HG02571 (cell line): ENCODE results near the gene LIPH.
"Not testable (repeated sequence)": the region's sequence is repeated elsewhere in the genome, so short reads cannot be mapped to it uniquely, and the experiment has no call there.

Source experiments
- ATAC-seq: cut with Tn5 transposase; IDR thresholded peaks from one replicate; pipeline ENCODE4 v1.9.1; 2021; ENCODE audit warnings: mild to moderate bottlenecking, moderate library complexity; ENCODE audit not compliant: unreplicated experiment

The LIPH gene

DNA sequence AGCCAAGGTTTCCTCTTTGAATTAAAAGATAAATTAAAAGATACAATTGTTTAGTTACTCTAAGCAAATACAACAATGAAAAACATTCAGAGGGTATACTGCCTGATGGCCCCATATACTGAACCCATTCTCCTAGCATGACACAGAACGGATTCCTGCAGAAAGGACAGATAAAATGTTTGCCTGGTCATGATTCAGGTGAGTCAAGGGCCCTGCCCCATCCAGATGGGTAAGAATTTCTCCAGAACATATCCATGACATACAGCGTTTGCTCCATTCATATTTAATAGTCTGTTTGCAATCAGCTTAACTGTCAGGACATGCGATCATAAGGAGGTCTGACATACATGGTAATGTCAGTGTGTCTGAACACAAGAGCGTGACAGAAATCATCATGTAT is 62.1 kb downstream of the LIPH start:
- no peak for ATAC-seq

DNA sequence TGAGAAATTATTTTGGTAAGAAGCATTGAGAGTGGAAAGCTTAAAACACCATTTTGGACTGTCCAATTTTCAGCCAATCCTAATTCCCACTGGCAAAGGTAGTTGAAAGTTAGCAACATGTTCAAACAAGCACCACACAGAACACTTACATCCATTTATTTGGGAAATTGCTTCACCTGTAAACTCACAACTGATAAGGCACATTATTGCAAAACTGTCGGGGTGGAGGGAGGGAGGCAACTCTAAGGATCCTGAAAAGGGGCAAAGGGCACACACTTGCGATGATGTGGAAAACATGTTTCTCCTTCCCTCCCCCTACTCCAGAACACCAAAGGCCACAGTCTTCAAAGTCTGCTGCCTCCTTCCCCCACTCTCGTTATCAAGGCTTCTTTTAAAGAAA is 62.9 kb downstream of the LIPH start:
- ATAC-seq, result no peak

DNA sequence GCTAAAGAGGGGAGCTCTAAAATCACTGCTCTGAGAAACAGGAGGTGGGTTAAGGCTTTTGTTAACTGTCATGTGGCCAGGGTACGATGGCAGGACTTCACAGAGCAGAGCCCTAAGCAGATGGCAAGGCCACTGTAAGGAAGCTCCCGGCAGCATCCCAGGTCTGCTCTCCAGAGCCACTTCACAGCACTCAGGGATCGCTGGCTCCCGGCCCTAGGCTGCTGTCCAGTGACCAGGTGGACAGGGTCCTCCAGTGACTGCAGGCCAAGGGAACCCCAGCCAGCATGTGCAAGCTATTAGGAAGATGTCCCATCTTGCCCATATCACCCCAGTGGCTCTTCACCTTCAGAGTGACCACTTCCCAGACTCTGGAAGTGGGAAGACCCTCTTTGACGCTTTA is 63.9 kb downstream of the LIPH start:
- no peak for ATAC-seq

DNA sequence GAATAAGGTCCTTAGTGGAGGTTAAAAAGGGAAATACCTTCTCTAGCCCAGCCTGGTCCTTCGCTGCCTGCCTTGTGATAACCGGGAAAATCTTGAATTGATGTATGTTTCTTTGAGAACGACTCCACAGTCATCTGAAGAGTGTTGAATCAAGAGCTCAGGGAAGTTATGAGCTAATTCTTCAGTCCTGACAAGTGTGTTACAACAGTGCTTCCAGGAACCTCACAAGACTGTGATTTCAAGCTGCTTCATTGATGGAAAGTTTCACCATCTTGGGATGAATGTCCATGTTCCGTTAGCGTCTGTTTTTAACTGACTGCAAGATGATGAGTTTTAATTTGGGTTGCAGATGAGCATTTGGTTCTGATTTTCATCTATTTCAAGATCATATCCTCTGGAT is 66.0 kb downstream of the LIPH start:
- ATAC-seq, result no peak

DNA sequence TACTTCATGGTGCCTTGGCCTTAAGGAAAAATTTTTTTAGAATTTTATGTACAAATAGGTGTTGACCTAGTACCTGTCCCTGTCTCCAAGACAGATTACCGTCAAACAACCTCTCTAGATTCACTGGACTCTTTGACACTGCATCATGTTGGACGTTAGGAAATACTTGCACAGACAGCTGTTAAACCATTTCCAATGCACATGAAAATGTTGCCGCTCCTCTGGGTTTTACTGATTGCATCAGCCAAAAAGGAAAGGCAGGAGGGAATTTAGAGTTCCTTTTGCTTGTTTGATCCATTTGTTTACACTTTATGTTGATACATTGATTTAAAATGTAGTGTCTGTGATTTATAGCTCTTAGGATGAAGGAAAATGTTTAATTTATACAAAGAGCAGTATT is 68.1 kb downstream of the LIPH start:
- no peak for ATAC-seq

DNA sequence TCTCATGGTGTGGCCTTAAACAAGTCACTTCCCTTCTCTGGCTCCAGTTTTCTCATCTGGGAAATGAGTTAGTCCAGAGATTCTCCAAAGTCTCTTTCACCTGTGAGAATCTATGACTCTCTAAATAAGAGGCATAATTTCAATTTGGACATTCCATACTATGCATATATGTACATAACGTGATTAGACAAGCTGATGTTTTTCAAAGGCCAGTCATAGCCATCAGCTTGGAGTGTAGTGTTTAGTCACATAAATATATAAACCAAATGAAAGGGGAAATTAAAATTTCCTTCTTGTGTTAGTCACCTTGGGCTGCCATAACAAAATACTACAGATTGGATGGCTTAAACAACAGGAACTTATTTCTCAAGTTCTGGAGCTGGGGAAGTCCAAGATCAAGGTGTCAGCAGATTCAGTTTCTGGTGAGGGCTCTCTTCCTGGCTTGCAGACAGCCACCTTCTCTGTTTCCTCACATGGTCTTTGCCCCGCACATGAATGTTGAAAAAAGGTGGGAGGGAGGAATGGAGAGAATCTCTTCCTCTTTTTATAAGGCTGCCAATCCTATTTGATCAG is 72.9 kb downstream of the LIPH start:
- no peak for ATAC-seq

DNA sequence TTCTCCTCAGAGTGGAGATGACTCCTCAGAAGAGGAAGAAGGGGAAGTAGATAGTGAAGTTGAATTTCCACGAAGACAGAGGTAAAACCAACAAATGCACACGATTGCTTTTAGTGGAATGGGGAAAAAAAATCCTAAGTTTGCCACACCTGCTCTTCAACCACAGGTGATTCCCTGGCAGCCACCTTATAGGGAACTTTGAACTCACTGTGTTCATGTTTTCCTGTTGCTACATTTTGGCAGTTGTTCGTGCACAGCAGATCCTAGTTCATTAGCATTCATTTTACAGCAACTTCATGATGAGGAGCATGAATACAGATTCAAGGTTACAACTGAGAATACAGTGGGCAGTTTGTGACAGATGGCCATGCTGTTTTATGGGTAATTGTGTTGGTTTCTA is 75.1 kb downstream of the LIPH start:
- no peak for ATAC-seq

DNA sequence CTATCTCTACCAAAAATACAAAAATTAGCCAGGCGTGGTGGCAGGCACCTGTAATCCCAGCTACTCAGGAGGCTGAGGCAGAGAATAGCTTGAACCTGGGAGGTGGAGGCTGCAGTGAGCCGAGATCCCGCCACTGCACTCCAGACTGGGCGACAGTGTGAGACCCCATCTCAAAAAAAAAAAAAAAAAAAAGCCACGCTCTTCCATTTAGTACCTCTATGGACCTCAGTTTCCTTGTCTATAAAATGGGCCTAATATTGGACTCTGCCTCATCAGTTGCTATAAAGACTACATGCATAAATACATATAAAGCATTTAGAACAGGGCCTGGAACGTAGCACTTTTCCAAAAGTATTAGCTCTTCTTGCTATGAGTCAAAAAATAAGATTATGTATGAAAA is 77.5 kb downstream of the LIPH start:
- ATAC-seq, result not testable (repeated sequence)

DNA sequence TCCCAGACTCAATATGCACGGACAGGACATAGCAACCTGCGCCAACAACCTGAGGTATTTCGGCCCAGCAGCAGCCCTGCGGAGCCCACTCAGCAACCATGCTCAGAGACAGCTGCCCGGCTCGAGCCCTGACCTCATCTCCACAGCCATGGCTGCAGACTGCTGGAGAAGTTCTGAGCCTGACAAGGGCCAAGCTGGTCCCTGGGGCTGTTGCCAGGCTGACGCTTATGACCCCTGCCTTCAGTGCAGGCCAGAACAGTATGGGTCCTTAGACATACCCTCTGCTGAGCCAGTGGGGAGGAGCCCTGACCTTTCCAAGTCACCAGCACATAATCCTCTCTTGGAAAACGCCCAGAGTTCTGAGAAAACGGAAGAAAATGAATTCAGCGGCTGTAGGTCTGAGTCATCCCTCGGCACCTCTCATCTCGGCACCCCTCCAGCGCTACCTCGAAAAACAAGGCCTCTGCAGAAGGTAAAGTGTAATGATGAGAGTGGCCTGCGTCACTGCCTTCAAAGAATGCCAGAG is 79.0 kb downstream of the LIPH start:
- no peak for ATAC-seq

DNA sequence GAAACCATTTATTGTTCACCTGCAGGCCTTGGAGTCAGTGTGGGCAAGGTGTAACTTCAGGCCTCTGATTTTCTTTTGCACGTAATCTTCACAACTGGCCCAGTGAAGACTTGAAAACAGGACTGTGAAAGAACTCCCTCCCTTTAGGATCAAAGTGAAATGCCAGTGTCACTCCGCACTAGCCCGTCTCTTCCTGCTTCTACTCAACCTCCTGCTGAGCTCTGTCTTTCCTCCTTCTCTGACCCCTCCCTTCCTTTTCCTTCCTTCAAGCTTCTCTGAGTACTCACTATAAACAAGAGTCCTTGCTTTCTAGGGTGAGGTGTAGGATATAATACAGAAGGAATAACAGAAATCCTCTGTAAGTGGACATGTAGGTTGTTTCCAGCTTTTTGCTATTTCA is 82.1 kb downstream of the LIPH start:
- no peak for ATAC-seq

DNA sequence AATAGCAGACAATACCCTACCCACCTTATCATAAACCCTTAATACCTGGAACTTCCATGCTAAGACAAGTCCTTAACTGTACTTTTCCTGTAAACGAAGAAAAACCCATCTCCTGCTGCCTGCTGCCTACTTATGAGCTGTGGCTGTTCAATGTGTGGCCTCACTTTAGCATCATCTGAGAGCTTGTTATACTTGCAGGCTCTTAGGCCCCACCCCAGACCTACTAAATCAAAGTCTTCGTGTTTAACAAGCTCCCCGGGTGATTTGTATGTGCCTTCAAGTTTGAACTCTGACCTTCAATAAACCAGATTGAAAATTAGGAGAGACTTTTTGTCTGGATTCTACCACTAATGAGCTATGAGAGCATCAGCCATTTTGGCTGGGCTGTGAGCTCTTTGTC is 82.8 kb downstream of the LIPH start:
- no peak for ATAC-seq

DNA sequence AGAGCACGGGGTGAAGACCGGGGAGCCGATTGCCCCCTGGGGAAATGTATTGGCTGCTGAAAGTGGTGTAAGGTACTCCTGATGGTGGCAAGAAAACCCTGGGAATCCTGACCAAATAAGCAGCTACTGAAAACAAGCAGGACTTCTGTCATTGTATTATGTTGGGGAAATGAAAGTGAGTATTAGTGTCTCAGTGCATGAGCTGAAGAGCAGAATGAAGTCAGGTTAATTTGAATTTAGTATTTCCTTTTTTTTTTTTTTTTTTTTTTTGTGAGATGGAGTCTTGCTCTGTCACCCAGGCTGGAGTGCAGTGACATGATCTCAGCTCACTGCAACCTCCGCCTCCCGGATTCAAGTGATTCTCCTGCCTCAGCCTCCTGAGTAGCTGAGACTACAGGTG is 86.3 kb downstream of the LIPH start:
- not testable (repeated sequence) for ATAC-seq

DNA sequence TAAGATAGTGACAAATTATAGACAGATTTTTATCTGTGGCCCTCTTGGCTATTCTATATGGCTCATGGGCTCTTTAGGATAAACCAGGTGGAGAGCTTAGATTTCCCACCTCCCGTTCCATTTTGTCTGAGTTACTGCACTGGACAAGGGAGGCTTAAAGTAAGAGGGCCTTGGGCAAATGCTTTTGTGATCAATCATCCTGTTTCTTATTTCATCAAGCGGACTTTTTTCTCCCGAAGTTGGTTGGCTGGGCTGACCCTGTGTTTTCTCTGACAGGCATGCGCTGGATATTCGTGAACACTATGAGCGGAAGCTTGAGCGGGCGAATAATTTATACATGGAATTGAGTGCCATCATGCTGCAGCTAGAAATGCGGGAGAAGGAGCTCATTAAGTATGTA is 86.9 kb downstream of the LIPH start:
- no peak for ATAC-seq

DNA sequence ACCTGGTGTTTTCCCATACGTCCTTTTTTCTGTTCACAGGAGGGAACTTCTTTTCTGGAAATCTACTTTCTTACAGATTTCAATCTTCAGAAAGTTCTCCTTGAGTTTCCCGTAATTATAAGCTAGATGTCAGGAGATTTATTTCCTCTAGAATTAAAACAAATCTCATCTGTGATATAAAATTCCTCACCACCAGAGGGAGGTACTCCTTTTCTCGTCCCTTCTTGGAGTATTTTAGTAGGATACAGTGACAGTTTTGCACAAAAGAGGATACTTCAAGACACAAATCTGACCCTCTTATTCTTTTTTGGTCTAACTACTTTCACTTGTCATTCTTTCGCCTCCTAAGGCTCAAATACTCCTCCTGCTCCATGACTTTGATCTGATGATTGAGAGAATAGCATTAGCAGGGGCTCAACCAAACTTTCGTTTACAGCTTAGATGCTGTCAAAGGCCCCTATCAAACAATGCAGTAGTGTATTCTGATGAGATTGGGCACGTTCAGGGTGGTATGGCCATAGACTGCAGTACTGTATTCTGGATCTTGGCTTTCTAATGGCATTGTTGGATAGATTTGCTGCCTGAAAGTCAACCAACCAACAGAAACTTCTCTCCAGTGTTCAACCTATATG is 91.6 kb downstream of the LIPH start:
- no peak for ATAC-seq

DNA sequence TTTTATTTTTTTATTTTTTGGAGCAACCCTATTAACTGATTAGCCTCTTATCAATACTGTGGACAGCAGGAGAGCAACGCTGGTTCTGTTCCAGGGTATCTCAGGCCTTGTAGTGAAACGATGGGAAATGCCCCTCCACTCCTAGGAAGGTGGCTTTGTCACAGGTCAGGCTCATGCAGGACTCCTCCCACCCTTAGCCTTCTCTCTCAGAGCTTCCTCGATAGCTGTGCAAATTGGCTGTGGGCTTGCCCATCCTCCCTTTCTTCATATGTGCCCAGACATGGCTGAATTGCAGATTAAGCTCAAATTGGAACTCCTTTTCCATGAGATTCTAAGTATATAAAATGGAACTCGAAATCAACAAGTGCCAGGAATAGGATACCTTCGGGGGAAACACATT is 92.1 kb downstream of the LIPH start:
- ATAC-seq, result no peak

DNA sequence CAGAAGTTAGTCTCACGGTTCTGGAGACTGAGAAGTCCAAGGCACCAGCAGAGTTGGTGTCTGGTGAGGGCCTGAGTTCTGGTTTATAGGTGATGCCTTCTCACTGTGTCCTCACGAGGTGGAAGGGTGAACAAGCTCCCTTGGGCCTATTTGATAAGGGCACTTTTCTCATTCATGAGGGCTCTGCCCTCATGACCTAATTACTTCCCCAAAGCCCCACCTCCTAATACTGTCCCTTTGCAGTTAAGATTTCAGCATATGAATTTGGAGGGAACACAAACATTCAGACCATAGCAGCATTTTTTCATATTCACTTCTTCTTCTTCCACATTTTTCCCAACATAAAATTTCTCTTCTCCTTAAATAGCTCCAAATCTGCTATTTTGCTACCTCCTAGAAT is 95.0 kb downstream of the LIPH start:
- no peak for ATAC-seq
